Amygdala (tissue), 56 donors: ENCODE measurements around the gene RANBP2.

ENCODE experiments used
- DNase-seq, 56 donors: peaks; one replicate each; lab custom pipeline; 2025; lab: John Stamatoyannopoulos, UW

RANBP2 gene

DNA sequence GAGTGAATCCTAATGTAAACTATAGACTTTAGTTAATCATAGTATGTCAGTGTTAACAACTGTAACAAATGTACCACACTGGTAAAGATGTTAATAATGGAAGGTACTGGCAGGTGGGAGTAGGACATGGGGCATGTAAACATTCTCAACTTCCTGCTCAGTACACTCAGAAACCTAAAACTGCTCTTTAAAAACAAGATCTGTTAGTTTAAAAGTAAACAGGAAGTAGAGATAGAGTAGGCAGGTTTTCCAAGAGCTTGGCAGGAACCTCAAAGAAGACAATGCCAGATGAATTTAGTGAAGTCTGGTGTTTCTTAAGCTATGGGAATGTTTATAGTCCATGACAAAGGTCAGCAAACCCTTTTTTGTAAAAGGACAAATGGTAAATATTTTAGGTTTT lies 113.9 kb downstream of the RANBP2 start:
- DNase-seq, result no peak

DNA sequence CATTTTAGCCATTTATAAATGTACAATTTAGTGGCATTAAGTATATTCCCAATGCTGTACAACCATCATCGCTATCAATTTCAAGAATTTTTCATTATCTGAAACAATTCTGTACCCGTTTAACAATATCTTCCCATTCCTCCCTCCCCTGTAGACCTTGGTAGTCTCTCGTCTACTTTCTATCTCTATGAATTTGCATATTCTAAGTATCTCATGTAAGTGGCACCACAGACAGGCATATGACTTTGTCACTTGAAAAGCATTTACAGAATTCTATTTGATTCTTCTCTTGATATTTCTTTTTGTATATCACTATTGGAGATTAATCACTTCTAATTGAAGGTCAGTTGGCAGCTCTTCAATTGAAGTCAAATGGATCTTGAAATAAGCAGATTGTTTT lies 115.3 kb downstream of the RANBP2 start:
- no peak for DNase-seq

DNA sequence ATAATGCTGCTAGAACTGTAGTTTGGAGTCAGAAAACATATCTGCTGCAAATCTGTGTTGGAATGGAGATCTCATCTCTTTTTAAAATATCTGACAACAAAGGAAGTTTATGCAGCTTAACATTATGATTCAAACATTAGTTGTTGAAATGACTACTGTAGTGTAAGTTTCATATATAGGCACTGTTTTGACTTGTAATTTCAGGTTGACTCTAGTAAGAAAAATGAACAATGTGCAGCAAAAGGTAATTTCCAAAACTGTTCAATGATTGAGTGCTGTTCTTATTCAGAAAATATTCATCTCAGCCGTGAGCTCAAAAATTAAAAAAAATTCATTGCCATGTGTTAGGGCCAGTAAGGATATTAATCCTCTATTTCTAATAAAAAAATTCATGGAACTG lies 115.8 kb downstream of the RANBP2 start:
- no peak for DNase-seq
